Testis (tissue), 3 donors: ENCODE measurements around the gene OLFML2A. TPM values are rescaled to one million over a fixed set of nuclear protein-coding genes. Genes with fewer than 3 reads are reported as not detected.

Experiments used
- DNase-seq: peaks from one replicate; pipeline ENCODE4 v3.0.0-alpha.2; 2019
- H3K27ac ChIP-seq, 2 donors: fragments of 200-600 bp; sonication (generic); one replicate each; pipeline ENCODE4 v1.5.1; 2019
- H3K27me3 ChIP-seq: fragments of 200-600 bp; sonication (generic); one replicate; pipeline ENCODE4 v1.5.1; 2019
- H3K36me3 ChIP-seq: fragments of 200-600 bp; sonication (generic); one replicate; pipeline ENCODE4 v1.5.1; 2017; ENCODE audit warnings: low read depth; ENCODE audit errors: missing control alignments
- H3K4me1 ChIP-seq: fragments of 200-600 bp; sonication (generic); one replicate; pipeline ENCODE4 v1.5.1; 2019
- H3K4me3 ChIP-seq, 2 donors: fragments of 200-600 bp; sonication (generic); one replicate each; pipeline ENCODE4 v1.5.1; 2017 to 2019
- H3K9me3 ChIP-seq: fragments of 200-600 bp; sonication (generic); one replicate; pipeline ENCODE4 v1.5.1; 2017
- POLR2A ChIP-seq: fragments of 450-650 bp; IDR thresholded peaks from one replicate; pipeline ENCODE4 v1.6.1; 2017; ENCODE audit warnings: antibody characterized with exemption, mild to moderate bottlenecking, moderate library complexity
- WGBS, 2 donors: methylation state at CpG; one replicate each; pipeline ENCODE4 v1.1.5; 2018; 5-methylcytosine and 5-hydroxymethylcytosine counted together
- intact Hi-C: fragments of 100-400 bp; cut with DNase I; formaldehyde crosslinking; loops from one replicate; pipeline ENCODE4 v1.15.1; 2023; ENCODE audit warnings: low total_unique reads
- polyA plus RNA-seq: library from polyadenylated mRNA; stranded (reverse); fragments of 350-450 nt; fragmentation: Illumina TruSeq; extraction: RNeasy Lipid Tissue Mini Kit (QIAGEN cat#74804); gene quantifications from one replicate; pipeline ENCODE4 v1.2.3, GENCODE V29; 2014; ENCODE audit warnings: low read depth, low replicate concordance; ENCODE audit not compliant: insufficient read depth
- total RNA-seq, 2 donors: library from RNA; depleted of rRNA; stranded (reverse); fragments of >200 nt; gene quantifications; one replicate each; pipeline ENCODE4 v1.2.3, GENCODE V29; 2016
- TF ChIP-seq, protein P1 (sequence below), 3 experiments: fragments of 450-650 bp in 2 of 3; fragments of 200-600 bp in 1 of 3; sonication (generic) in 1 of 3; IDR thresholded peaks; one replicate each; pipeline ENCODE4 v1.5.1; 2016 to 2019; ENCODE audit warnings: antibody characterized with exemption in 3 of 3, mild to moderate bottlenecking in 2 of 3, moderate library complexity in 1 of 3

OLFML2A gene
- total and polyA plus RNA-seq, 3 donors from 2014 or later, result 2.6 to 5.2 (median 4.0) TPM

DNA sequence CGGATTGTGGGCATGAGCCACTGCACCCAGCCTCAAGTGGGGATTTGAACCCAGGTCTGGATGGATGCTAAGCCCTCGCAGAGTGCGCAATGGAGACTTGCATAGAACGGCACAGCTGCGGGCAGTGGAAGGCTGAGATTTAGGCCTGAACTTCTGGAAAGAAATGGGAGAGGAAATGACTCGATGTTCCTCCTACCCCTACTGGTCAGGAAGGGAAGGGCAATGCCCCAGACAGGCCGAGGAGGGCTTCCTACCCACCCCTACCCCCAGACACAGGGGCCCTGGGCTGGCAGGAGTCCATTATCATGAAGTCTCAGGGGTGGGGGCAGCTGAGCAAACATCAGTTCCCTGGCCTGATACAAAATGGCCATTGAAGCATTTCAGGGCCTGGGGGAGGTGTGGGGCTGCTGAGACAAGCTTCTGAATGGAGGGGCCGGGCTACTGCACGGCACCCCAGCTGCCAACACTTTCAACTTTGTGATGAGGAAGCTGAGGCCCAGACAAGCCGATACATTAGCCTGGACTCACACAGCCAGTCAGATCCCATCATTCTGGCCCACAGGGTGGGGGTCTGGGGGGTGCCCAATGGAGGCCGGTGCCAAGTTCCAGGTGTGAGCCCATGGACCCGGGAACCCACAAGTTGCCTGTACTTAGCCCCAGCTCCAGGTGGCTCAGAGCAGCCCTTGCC, 62.8 kb downstream of the OLFML2A start:
- Histone ChIP-seq H3K4me3 (no peak overlapping the region), H3K27ac (no peak overlapping the region), H3K36me3 (no peaks in the 10 kb centered on the region), H3K27me3 (no peaks in the 10 kb centered on the region), H3K4me1 (peaks cover 20% of the 10 kb centered on the region), H3K9me3 (no peaks in the 10 kb centered on the region)
- TF ChIP-seq POLR2A, result no peak
- TF ChIP-seq, protein P1, sequence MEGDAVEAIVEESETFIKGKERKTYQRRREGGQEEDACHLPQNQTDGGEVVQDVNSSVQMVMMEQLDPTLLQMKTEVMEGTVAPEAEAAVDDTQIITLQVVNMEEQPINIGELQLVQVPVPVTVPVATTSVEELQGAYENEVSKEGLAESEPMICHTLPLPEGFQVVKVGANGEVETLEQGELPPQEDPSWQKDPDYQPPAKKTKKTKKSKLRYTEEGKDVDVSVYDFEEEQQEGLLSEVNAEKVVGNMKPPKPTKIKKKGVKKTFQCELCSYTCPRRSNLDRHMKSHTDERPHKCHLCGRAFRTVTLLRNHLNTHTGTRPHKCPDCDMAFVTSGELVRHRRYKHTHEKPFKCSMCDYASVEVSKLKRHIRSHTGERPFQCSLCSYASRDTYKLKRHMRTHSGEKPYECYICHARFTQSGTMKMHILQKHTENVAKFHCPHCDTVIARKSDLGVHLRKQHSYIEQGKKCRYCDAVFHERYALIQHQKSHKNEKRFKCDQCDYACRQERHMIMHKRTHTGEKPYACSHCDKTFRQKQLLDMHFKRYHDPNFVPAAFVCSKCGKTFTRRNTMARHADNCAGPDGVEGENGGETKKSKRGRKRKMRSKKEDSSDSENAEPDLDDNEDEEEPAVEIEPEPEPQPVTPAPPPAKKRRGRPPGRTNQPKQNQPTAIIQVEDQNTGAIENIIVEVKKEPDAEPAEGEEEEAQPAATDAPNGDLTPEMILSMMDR (IDR thresholded peaks at IDR 0.05), result peak; percentile 12 to 44 (median 23)
- DNase-seq, result no peak
- WGBS, 2 donors, result 48 to 53% methylated on average over 8 to 12 of the region's 12 CpGs
- intact Hi-C loops, result no loop called here

DNA sequence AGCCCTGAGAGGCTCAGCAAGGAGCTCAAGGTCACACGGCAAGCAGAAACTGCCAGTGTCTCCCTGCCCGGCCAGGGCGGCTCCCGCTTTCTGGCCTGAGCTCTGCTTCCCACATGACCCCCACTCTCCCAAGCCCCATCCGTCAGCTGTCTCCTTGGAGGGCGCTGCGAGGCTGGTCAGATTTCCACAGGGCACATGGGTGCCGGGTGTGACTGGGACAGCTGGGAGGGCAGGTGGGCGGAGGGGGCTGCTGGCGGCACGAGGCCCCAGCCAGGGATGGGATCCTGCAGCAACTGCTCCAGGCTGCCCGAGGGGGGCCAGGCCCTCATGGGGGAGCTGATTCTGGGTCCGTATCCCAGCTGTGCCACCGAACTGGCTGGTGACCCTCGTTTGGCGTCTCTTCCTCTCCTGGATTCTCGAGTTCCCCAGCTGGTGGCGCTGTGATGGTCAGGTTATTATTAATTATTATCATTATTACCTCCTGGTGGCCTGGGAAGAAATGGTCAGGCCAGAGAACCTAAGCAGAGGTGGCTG, 63.4 kb downstream of the OLFML2A start:
- H3K27ac ChIP-seq, result no peak overlapping the region
- H3K4me1 ChIP-seq, result peaks cover 14% of the 10 kb centered on the region
- no peaks in the 10 kb centered on the region for H3K27me3 ChIP-seq
- intact Hi-C loops, result no loop called here
- H3K9me3 ChIP-seq, result no peaks in the 10 kb centered on the region
- DNase-seq, result peak; percentile 72
- H3K36me3 ChIP-seq, result no peaks in the 10 kb centered on the region
- TF ChIP-seq, protein P1 (IDR thresholded peaks at IDR 0.05), result peak in 2 of 3 experiments; percentile 35 to 36
- no peak for TF ChIP-seq POLR2A
- WGBS, 2 donors, result 48 to 59% methylated on average over 17 to 18 of the region's 18 CpGs
- H3K4me3 ChIP-seq, result no peak overlapping the region

DNA sequence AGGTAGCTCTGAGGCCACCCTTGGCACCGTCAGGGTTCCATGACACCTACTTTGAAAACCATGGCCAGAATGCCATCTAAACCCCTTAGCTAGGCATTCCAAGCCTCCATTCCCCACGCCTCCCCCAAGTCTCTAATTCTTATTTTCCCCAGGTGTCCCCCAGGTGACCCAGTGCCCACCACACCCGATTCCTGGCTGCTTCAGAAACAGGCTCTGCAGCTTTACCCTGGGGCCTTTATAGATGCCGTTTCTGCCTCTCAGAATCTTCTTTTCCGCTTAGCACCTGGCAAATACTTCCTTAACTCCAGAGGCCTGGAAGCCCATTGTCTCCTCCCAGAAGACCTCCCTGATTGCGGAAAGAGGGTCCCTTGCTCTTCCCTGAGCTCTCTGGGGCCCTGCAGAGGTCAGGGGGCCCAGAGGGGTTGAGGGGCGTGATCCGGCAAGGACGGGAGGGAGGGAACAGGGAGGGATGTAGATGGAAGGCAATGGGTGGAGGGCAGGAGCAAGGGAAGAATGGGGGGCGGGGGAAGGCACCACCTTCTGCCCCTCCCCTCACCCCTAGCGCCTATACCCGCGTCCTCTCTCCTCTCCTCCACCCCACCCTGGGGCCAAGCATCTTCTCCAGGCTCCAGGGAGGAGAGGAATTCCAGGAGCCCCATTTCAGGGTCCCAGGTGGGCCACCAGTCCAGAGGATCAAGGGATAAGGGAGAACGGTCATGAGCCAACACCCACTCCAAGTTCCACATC, 64.3 kb downstream of the OLFML2A start:
- H3K4me1 ChIP-seq, result peaks cover 12% of the 10 kb centered on the region
- no peaks in the 10 kb centered on the region for H3K27me3 ChIP-seq
- H3K36me3 ChIP-seq, result no peaks in the 10 kb centered on the region
- no peak for TF ChIP-seq POLR2A
- TF ChIP-seq, protein P1 (IDR thresholded peaks at IDR 0.05), result no peak
- H3K9me3 ChIP-seq, result no peaks in the 10 kb centered on the region
- H3K27ac ChIP-seq, result no peak overlapping the region
- intact Hi-C loops, result no loop called here
- WGBS, 2 donors, result 86 to 88% methylated on average over 14 of the region's 14 CpGs
- DNase-seq, result no peak
- H3K4me3 ChIP-seq, result no peak overlapping the region

DNA sequence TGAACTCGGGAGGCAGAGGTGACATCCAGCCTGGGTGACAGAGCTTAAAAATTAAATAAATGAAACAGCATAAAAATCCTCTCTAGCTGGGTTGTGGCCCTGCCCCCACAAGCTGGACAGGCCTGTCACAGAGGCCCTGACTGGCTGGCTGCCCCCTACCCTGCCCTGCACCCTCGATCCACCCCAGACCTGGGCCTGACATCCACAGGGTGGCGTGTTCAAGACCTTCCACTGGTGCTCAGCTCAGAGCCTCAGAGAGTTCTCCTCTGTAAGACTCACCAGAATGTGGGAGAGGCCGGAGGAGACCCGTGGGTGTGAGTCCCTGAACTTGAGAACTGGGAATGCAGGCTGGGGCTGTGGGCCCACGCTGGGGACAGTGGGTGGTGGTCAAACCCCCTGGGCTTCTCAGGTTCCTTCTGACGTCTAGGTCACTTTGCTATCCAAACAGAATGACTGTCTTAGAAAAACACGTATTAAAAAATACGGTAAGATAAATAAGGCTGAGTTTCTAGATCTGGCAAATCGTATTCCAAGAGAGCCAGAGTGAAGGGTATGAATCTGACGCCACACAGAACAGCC, 66.6 kb downstream of the OLFML2A start:
- DNase-seq, result no peak
- no peaks in the 10 kb centered on the region for H3K36me3 ChIP-seq
- TF ChIP-seq, protein P1 (IDR thresholded peaks at IDR 0.05), result no peak
- TF ChIP-seq POLR2A, result no peak
- no peaks in the 10 kb centered on the region for H3K27me3 ChIP-seq
- 75 to 80% methylated on average over 10 to 11 of the region's 11 CpGs for WGBS, 2 donors
- H3K27ac ChIP-seq, result no peak overlapping the region
- no peak overlapping the region for H3K4me3 ChIP-seq
- peaks cover 12% of the 10 kb centered on the region for H3K4me1 ChIP-seq
- intact Hi-C loops, result no loop called here
- H3K9me3 ChIP-seq, result no peaks in the 10 kb centered on the region
